Activated CD8-positive, alpha-beta T cell treated with anti-CD3 and anti-CD28 coated beads for 36 hours (primary cell): ENCODE results near the gene FBXO2. TPM values are rescaled to one million over a fixed set of nuclear protein-coding genes. Genes with fewer than 3 reads are reported as not detected.

Source experiments
- ATAC-seq: fragments of 200-7000 bp; cut with Tn5 transposase; one replicate; pipeline ENCODE4 v1.10.0; 2021; ENCODE audit warnings: mild to moderate bottlenecking, moderate library complexity
- CTCF ChIA-PET: fragments of 350-600 bp; sonication (Branson Sonifier 250); formaldehyde crosslinking; loops from one replicate; lab custom pipeline; 2021; ENCODE audit warnings: antibody characterized with exemption; lab: Charles Lee
- POLR2A ChIA-PET: fragments of 350-600 bp; sonication (Branson Sonifier 250); formaldehyde crosslinking; loops from one replicate; lab custom pipeline; 2021; ENCODE audit warnings: antibody characterized with exemption; lab: Charles Lee
- DNase-seq: peaks from one replicate; pipeline ENCODE4 v3.0.0-alpha.2; 2020
- H3K27ac Mint-ChIP-seq: one replicate; pipeline ENCODE4 v1.8.0; 2021; ENCODE audit warnings: mild to moderate bottlenecking, mixed read lengths
- H3K27me3 Mint-ChIP-seq: one replicate; pipeline ENCODE4 v1.8.0; 2021; ENCODE audit warnings: mixed read lengths
- H3K36me3 Mint-ChIP-seq: one replicate; pipeline ENCODE4 v1.8.0; 2021; ENCODE audit warnings: low read depth, mixed read lengths
- H3K4me1 Mint-ChIP-seq: one replicate; pipeline ENCODE4 v1.8.0; 2021; ENCODE audit warnings: low read depth, mixed read lengths
- H3K4me3 Mint-ChIP-seq: one replicate; pipeline ENCODE4 v1.8.0; 2021; ENCODE audit warnings: mild to moderate bottlenecking, moderate library complexity, mixed read lengths
- H3K9me3 Mint-ChIP-seq: one replicate; pipeline ENCODE4 v1.8.0; 2021; ENCODE audit warnings: mixed read lengths
- intact Hi-C: fragments of 100-400 bp; cut with micrococcal nuclease; formaldehyde crosslinking; loops from one replicate; pipeline ENCODE4 v1.10.0; 2022
- total RNA-seq, 2 experiments: library from RNA; stranded (reverse); gene quantifications; one replicate each; pipeline ENCODE4 v1.2.3, GENCODE V29; 2021
- TF ChIP-seq, protein P1 (sequence below): fragments of 200-600 bp; IDR thresholded peaks from one replicate; pipeline ENCODE4 v1.8.0; 2022; ENCODE audit warnings: antibody characterized with exemption, mild to moderate bottlenecking

The FBXO2 gene
- total RNA-seq, 2 experiments from 2014 or later: 1.7 to 1.9 TPM

DNA sequence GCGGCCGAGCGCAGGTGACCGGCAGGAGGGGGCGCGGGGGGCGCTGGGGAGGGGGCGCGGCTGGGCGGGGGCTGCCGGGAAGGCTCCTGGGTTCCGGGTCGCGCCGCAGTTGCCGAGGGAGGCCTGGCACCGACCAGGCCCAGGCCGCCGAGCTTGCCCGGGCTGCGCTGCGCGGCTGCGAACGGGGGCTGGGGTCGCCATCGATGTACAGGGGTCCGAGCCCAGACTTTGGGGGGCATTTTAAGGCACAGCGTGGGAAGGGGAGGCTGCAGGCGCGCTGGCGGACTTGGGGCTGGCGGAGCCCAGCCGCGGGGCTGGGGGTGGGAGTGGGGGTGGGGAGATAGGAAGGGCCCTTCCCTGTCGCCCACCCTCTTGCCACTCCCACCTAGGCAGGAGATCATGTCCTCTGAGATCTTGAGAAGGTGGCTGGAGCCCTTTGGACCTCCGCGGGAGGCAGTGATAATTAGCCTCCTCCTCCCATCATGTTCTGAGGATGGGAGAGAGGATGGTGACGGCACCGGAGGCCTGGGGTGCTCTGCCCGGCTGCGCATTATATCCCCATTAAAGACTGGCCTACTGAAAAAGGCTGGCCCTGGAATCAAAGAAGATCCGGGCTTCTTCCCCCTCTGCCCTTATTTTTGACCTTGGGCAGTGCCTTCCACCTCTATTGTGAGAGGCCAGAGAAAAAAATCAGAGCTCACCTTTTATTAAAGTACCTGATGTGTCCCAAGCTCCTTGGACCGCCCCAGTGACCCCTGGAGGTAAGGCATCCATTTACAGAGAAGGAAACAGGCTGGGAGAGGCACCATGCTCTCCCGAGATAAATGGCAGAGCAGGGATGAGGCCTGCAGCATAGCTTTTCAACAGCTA lies 945 bp upstream of the FBXO2 start:
- Mint-ChIP-seq H3K27ac (no peak overlapping the region), H3K9me3 (no peaks in the 10 kb centered on the region), H3K36me3 (peaks cover 11% of the 10 kb centered on the region), H3K4me1 (peaks cover 17% of the 10 kb centered on the region), H3K4me3 (peak overlapping the region; percentile 72), H3K27me3 (no peaks in the 10 kb centered on the region)
- TF ChIP-seq, protein P1, sequence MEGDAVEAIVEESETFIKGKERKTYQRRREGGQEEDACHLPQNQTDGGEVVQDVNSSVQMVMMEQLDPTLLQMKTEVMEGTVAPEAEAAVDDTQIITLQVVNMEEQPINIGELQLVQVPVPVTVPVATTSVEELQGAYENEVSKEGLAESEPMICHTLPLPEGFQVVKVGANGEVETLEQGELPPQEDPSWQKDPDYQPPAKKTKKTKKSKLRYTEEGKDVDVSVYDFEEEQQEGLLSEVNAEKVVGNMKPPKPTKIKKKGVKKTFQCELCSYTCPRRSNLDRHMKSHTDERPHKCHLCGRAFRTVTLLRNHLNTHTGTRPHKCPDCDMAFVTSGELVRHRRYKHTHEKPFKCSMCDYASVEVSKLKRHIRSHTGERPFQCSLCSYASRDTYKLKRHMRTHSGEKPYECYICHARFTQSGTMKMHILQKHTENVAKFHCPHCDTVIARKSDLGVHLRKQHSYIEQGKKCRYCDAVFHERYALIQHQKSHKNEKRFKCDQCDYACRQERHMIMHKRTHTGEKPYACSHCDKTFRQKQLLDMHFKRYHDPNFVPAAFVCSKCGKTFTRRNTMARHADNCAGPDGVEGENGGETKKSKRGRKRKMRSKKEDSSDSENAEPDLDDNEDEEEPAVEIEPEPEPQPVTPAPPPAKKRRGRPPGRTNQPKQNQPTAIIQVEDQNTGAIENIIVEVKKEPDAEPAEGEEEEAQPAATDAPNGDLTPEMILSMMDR: no peak
- intact Hi-C loops: loop anchor here (5.0 kb wide), 1 partner anchor 77 kb away; no protein-coding TSS in a partner anchor
- ChIA-PET CTCF (interaction anchor here (1.4 to 12.3 kb wide), 7 partner anchors 9 to 68 kb away, joined by 4 to 136 read pairs (median 12); partner anchors contain the start of gene FBXO6), POLR2A (interaction anchor here (0.7 to 7.1 kb wide), 5 partner anchors 8 to 253 kb away, joined by 5 to 42 read pairs (median 8); partner anchors contain the start of gene FBXO6)
- ATAC-seq (peak; percentile 14), DNase-seq (no peak)

DNA sequence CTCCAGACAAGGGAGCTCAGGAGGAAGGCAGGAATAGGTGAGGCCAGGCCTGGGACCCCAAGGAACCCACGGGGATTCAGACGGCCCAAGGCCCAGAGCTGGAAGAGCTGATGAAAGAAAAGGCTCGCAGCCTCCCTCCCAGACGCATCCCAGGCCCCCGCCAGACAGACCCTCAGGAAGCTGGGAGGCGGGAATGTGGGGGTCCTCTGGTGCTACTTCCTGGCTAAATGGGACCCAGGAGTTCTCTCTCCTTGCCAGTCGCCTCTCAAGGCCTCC lies 430 bp downstream of the FBXO2 start:
- intact Hi-C loops: loop anchor here (5.0 kb wide), 1 partner anchor 79 kb away; no protein-coding TSS in a partner anchor
- DNase-seq (no peak), ATAC-seq (no peak)
- peaks cover 25% of the 10 kb centered on the region for H3K4me1 Mint-ChIP-seq
- ChIA-PET POLR2A (interaction anchor here (0.9 to 7.1 kb wide), 7 partner anchors 9 to 256 kb away, joined by 3 to 42 read pairs (median 5); partner anchors contain the start of genes FBXO6 and MAD2L2), CTCF (interaction anchor here (0.6 to 12.3 kb wide), 7 partner anchors 10 to 616 kb away, joined by 3 to 136 read pairs (median 6); partner anchors contain the start of gene FBXO6)
- H3K27ac Mint-ChIP-seq: no peak overlapping the region
- H3K9me3 Mint-ChIP-seq: no peaks in the 10 kb centered on the region
- no peaks in the 10 kb centered on the region for H3K27me3 Mint-ChIP-seq
- TF ChIP-seq, protein P1: no peak
- H3K36me3 Mint-ChIP-seq: peaks cover 6% of the 10 kb centered on the region
- peak overlapping the region; percentile 72 for H3K4me3 Mint-ChIP-seq

DNA sequence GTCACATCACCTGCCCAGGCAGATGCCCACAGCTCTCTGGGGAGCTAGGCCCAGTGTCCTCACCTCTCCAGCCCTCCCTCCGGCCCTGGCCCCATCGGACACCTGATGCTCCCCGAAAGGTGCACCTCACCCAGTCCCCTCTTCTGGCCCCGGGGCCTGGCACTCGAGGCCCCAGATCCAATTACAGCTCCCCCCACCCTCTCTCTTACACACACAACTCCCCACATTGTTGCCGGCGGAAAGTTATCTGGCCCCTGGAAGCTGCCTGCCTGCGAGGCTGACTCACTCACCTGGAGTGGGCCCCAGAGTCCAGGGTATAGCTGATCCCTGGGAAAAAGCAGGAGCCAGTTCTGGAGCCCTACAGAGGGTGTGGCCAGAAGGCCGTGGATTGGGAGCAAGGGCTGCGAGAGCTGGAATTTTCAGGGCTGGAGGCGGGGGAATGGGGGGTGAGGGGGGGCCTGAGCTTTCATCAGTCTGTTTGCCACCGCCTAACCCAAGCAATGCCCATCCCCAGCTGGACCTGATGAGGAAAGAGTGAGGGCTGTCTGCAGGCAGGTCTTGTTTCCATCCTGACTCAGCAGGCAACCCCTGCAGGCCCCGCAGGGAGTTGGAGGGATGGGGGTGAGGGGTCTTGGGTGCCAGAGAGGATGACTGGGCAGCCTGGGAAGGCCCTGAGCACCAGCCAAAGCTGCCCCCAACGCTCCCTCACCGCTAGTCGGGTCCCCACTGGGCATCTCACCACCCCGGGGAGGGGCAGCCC lies 948 bp downstream of the FBXO2 start:
- ATAC-seq: no peak
- H3K27me3 Mint-ChIP-seq: no peaks in the 10 kb centered on the region
- intact Hi-C loops: loop anchor here (5.0 kb wide), 1 partner anchor 79 kb away; no protein-coding TSS in a partner anchor
- POLR2A ChIA-PET: interaction anchor here (0.9 to 7.1 kb wide), 7 partner anchors 9 to 257 kb away, joined by 3 to 42 read pairs (median 5); partner anchors contain the start of genes FBXO6 and MAD2L2
- TF ChIP-seq, protein P1: no peak
- H3K4me3 Mint-ChIP-seq: peak overlapping the region; percentile 72
- CTCF ChIA-PET: interaction anchor here (0.6 to 12.3 kb wide), 7 partner anchors 11 to 616 kb away, joined by 3 to 136 read pairs (median 6); partner anchors contain the start of gene FBXO6
- H3K9me3 Mint-ChIP-seq: no peaks in the 10 kb centered on the region
- DNase-seq: no peak
- H3K36me3 Mint-ChIP-seq: peaks cover 6% of the 10 kb centered on the region
- H3K27ac Mint-ChIP-seq: no peak overlapping the region
- H3K4me1 Mint-ChIP-seq: peaks cover 25% of the 10 kb centered on the region

DNA sequence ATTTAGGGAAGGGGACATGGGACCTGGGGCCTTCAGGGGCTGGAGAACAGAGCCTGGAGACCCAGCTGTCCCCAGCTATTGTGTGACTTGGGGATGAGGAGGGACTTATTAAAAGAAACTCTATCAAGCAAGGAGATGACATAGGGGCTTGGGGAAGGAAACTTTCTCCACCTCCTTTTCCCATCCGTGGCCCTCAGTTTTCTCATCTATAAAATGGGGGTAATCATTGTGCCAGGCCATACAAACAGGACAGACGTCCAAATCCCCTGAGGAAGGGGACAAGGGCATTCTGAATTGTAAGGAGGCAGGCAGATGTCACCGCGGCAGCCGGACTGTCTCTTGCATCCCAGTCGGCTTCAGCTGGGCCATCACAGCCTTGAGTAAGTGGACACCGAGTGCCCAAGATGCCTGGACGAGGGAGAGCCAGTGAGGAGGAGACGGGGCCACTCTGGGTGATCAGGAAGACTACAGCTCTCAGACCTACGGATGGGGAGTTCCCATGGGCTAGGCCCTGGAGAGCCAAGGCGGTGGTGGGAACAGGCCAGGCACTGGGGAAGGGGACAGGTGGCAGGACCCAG lies 1.9 kb downstream of the FBXO2 start:
- no peak overlapping the region for H3K27ac Mint-ChIP-seq

More for the DNA sequence above, 1.9 kb downstream of the FBXO2 start:
- H3K4me1 Mint-ChIP-seq: peaks cover 25% of the 10 kb centered on the region
- DNase-seq: no peak
- ChIA-PET POLR2A (interaction anchor here (3.3 to 7.1 kb wide), 2 partner anchors 10 to 67 kb away, joined by 11 to 42 read pairs; partner anchors contain the start of gene FBXO6), CTCF (interaction anchor here (1.7 to 12.3 kb wide), 4 partner anchors 10 to 615 kb away, joined by 6 to 136 read pairs (median 41); partner anchors contain the start of gene FBXO6)
- TF ChIP-seq, protein P1: no peak
- ATAC-seq: no peak
- H3K36me3 Mint-ChIP-seq: peaks cover 6% of the 10 kb centered on the region
- intact Hi-C loops: loop anchor here (5.0 kb wide), 1 partner anchor 80 kb away; no protein-coding TSS in a partner anchor
- no peak overlapping the region for H3K4me3 Mint-ChIP-seq
- no peaks in the 10 kb centered on the region for H3K27me3 Mint-ChIP-seq
- no peaks in the 10 kb centered on the region for H3K9me3 Mint-ChIP-seq
